Stimulated activated CD4-positive, alpha-beta T cell treated with anti-CD3 and anti-CD28 coated beads, Interleukin-2, amount 100 ng/mL, for 4 hours (primary cell): ENCODE results near the gene ATAD3A.
"Not testable (repeated sequence)": the region's sequence is repeated elsewhere in the genome, so short reads cannot be mapped to it uniquely, and the experiment has no call there.

ENCODE experiments used
- DNase-seq: peaks from one replicate; pipeline ENCODE4 v3.0.0-alpha.2; 2020; ENCODE audit warnings: low read depth

Gene ATAD3A

GRCh38 chr1:1554926-1555915, 43.3 kb downstream of the ATAD3A start:
- DNase-seq = no peak

GRCh38 chr1:1556505-1556904, 44.5 kb downstream of the ATAD3A start:
- no peak for DNase-seq

GRCh38 chr1:1556961-1557360, 45.0 kb downstream of the ATAD3A start:
- DNase-seq = not testable (repeated sequence)

GRCh38 chr1:1557688-1558087, 45.7 kb downstream of the ATAD3A start:
- DNase-seq = not testable (repeated sequence)

- no peak for DNase-seq
Observed at GRCh38 chr1:1558591-1558990, 46.6 kb downstream of the ATAD3A start.

- DNase-seq = no peak
Observed at GRCh38 chr1:1559066-1559465, 47.1 kb downstream of the ATAD3A start.

- DNase-seq = no peak
Observed at GRCh38 chr1:1560178-1560577, 48.2 kb downstream of the ATAD3A start.

- no peak for DNase-seq
Observed at GRCh38 chr1:1561801-1562470, 50.0 kb downstream of the ATAD3A start.

GRCh38 chr1:1562556-1563195, 50.7 kb downstream of the ATAD3A start:
- no peak for DNase-seq

- no peak for DNase-seq
Observed at GRCh38 chr1:1563688-1564087, 51.7 kb downstream of the ATAD3A start.

GRCh38 chr1:1564268-1564667, 52.3 kb downstream of the ATAD3A start:
- no peak for DNase-seq

- DNase-seq = no peak
Observed at GRCh38 chr1:1565340-1565739, 53.4 kb downstream of the ATAD3A start.

GRCh38 chr1:1567152-1567875, 55.4 kb downstream of the ATAD3A start:
- no peak for DNase-seq

GRCh38 chr1:1567891-1568291, 55.9 kb downstream of the ATAD3A start:
- no peak for DNase-seq

- DNase-seq = no peak
Observed at GRCh38 chr1:1569341-1569740, 57.4 kb downstream of the ATAD3A start.

- DNase-seq = no peak
Observed at GRCh38 chr1:1573843-1574720, 62.1 kb downstream of the ATAD3A start.

GRCh38 chr1:1574721-1575537, 63.0 kb downstream of the ATAD3A start, which contains the start of gene SSU72:
TSS of gene SSU72 (minus strand) at chr1:1574863. CDS start at chr1:1574557, 306 bp downstream.
- peak; percentile 87 for DNase-seq

- DNase-seq = no peak
Observed at GRCh38 chr1:1577367-1578011, 65.5 kb downstream of the ATAD3A start.

- DNase-seq = no peak
Observed at GRCh38 chr1:1578371-1578940, 66.5 kb downstream of the ATAD3A start.
